Sigmoid colon (tissue), 7 donors: ENCODE data around the gene FBXW11. TPM values are rescaled to one million over a fixed set of nuclear protein-coding genes. Genes with fewer than 3 reads are reported as not detected.

ENCODE experiments used
- DNase-seq: peaks from one replicate; pipeline ENCODE4 v3.0.0-alpha.2; 2019
- H3K27ac ChIP-seq, 4 donors: fragments of 200-600 bp; sonication (generic); one replicate each; pipeline ENCODE4 v1.5.1; 2016 to 2019; ENCODE audit warnings: mild to moderate bottlenecking in 1 of 4
- H3K27me3 ChIP-seq, 3 donors: fragments of 200-600 bp; sonication (generic); one replicate each; pipeline ENCODE4 v1.5.1; 2019; ENCODE audit warnings: mild to moderate bottlenecking in 1 of 3
- H3K36me3 ChIP-seq, 4 donors: fragments of 200-600 bp; sonication (generic); one replicate each; pipeline ENCODE4 v1.5.1; 2016 to 2019
- H3K4me1 ChIP-seq, 4 donors: fragments of 200-600 bp; sonication (generic); one replicate each; pipeline ENCODE4 v1.5.1; 2017 to 2019
- H3K4me3 ChIP-seq, 4 donors: fragments of 200-600 bp; sonication (generic); one replicate each; pipeline ENCODE4 v1.5.1; 2017 to 2019; ENCODE audit warnings: mild to moderate bottlenecking in 2 of 4, moderate library complexity in 1 of 4
- H3K9me3 ChIP-seq, 4 donors: fragments of 200-600 bp in 3 of 4; sonication (generic) in 3 of 4; one replicate each; pipeline versions ENCODE4 v1.5.1 to v1.6.1; 2013 to 2019
- EP300 ChIP-seq, 4 donors: sonication (generic); formaldehyde crosslinking; IDR thresholded peaks; one replicate each; pipeline ENCODE4 v1.6.1; 2017; ENCODE audit warnings: antibody characterized with exemption in 4 of 4
- POLR2A ChIP-seq, 2 donors: fragments of 450-650 bp; IDR thresholded peaks; one replicate each; pipeline ENCODE4 v1.6.1; 2016; ENCODE audit warnings: antibody characterized with exemption in 2 of 2, mild to moderate bottlenecking in 2 of 2, moderate library complexity in 2 of 2
- POLR2AphosphoS5 ChIP-seq, 4 donors: sonication (generic); formaldehyde crosslinking; IDR thresholded peaks; one replicate each; pipeline ENCODE4 v1.6.1; 2017; ENCODE audit warnings: antibody characterized with exemption in 4 of 4
- WGBS, 2 donors: extraction: QIAGEN DNeasy Blood & Tissue Kit; methylation state at CpG; one replicate each; pipeline ENCODE4 v1.1.7; 2013; 5-methylcytosine and 5-hydroxymethylcytosine counted together
- intact Hi-C: fragments of 100-400 bp; cut with DNase I; formaldehyde crosslinking; loops from one replicate; pipeline ENCODE4 v1.15.1; 2023
- polyA plus RNA-seq, 3 donors: library from polyadenylated mRNA; stranded (reverse); fragments of 200-250 nt; gene quantifications; one replicate each; pipeline ENCODE4 v1.2.3, GENCODE V29; 2013
- total RNA-seq, 4 donors: library from RNA; depleted of rRNA; stranded (reverse); fragments of >200 nt; gene quantifications; one replicate each; pipeline ENCODE4 v1.1.0, GENCODE V29; 2016
- TF ChIP-seq, protein P1 (sequence below), 4 experiments: fragments of 450-650 bp in 3 of 4; fragments of 200-600 bp in 1 of 4; IDR thresholded peaks; one replicate each; pipeline ENCODE4 v1.5.1; 2016 to 2019; ENCODE audit warnings: antibody characterized with exemption in 4 of 4, mild to moderate bottlenecking in 3 of 4, moderate library complexity in 2 of 4
- donor health status: healthy with polysubstance abuse.
- donor health status: Bipolar disorder and iron deficiency.
- donor health status: healthy.

FBXW11 gene
- total and polyA plus RNA-seq, 7 donors = 14.4 to 67.1 (median 42.9) TPM

DNA sequence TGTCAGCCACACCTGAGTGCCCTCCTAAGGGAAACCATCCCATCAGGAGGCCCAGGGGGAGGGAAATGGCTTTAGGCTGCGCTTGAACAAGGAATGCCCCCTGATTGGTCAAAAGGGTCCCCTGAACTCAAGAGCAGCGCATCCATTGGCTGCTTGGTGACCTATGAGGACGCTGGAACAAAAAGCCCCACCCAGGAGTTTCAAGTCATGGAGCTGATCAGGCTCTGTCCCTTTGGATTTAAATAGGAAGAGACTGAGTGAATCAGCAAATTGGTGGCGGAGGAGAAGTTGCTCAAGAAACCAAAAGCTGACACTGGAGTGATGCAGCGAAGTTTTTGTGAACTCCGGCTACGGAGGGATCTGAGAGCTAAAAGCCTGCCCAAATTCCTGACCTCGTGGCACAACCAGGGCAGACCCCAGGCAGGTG is 154.2 kb downstream of the FBXW11 start:
- H3K4me1 ChIP-seq = no peaks in the 10 kb centered on the region
- no peak overlapping the region for H3K4me3 ChIP-seq
- H3K27me3 ChIP-seq = no peaks in the 10 kb centered on the region
- H3K27ac ChIP-seq = no peak overlapping the region
- no peaks in the 10 kb centered on the region for H3K9me3 ChIP-seq
- no peak for DNase-seq
- TF ChIP-seq EP300 (IDR thresholded peaks at IDR 0.05) (no peak), POLR2A (IDR thresholded peaks at IDR 0.05) (no peak)
- intact Hi-C loops = no loop called here
- no peaks in the 10 kb centered on the region for H3K36me3 ChIP-seq
- WGBS, 2 donors = 87 to 92% methylated on average over 8 of the region's 8 CpGs

DNA sequence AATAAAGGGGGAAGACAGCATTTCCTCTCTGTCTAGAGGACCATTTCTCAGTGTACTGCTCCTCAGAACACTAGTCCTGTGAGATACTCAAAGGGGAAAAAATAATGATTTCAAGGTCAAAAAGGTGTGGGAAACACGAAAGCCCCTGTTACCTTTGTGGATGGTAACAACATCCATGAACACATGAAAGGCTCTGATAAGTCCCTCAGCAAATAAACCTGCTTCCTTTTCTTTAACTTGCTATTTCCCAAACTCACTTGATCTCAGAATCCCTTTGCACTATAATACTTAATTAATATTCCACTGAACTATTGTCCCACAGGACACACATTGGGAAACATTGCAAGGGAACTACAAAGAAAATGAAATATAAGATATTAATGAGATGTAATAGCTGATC is 155.2 kb downstream of the FBXW11 start:
- TF ChIP-seq, protein P1, sequence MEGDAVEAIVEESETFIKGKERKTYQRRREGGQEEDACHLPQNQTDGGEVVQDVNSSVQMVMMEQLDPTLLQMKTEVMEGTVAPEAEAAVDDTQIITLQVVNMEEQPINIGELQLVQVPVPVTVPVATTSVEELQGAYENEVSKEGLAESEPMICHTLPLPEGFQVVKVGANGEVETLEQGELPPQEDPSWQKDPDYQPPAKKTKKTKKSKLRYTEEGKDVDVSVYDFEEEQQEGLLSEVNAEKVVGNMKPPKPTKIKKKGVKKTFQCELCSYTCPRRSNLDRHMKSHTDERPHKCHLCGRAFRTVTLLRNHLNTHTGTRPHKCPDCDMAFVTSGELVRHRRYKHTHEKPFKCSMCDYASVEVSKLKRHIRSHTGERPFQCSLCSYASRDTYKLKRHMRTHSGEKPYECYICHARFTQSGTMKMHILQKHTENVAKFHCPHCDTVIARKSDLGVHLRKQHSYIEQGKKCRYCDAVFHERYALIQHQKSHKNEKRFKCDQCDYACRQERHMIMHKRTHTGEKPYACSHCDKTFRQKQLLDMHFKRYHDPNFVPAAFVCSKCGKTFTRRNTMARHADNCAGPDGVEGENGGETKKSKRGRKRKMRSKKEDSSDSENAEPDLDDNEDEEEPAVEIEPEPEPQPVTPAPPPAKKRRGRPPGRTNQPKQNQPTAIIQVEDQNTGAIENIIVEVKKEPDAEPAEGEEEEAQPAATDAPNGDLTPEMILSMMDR (IDR thresholded peaks at IDR 0.05) = no peak
- TF ChIP-seq EP300 (IDR thresholded peaks at IDR 0.05) = no peak
- no peak for TF ChIP-seq POLR2A (IDR thresholded peaks at IDR 0.05)
- no peak for TF ChIP-seq POLR2AphosphoS5 (IDR thresholded peaks at IDR 0.05)
- H3K9me3 ChIP-seq = no peaks in the 10 kb centered on the region
- H3K4me1 ChIP-seq = no peaks in the 10 kb centered on the region
- H3K4me3 ChIP-seq = no peak overlapping the region
- H3K27me3 ChIP-seq = no peaks in the 10 kb centered on the region
- WGBS, 2 donors = 61 to 69% methylated on average over 1 of the region's 1 CpG
- no peaks in the 10 kb centered on the region for H3K36me3 ChIP-seq
- DNase-seq = no peak
- H3K27ac ChIP-seq = no peak overlapping the region
- intact Hi-C loops = no loop called here

DNA sequence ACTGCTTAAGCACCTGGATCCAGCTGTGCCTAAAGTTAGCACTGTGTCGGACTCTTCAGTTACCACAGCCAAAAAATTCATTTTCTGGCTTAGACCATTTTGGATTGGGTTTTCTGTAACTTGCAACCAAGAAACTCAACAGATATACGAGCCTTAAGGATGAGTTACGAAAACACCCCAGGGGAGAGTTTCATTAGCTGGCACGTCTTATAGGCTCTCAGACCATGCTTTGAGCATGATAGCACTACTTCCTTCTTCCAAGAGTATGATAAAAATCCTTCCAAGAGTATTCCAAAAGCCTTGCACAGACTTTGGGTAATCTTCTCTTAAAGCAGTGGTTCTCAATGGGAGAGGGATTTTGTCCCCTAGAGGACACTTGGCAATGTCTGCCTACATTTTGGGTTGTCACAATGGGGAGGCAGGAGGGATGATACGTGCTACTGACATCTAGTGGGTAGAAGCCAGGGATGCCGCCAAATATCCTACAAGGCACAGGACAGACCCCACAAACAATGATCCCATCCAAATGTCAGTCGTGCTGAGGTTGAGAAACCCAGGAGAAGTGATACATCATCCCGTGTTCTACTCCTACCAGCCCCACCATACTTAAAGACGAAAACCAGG is 156.0 kb downstream of the FBXW11 start:
- Histone ChIP-seq H3K4me1 (no peaks in the 10 kb centered on the region), H3K9me3 (no peaks in the 10 kb centered on the region), H3K36me3 (no peaks in the 10 kb centered on the region), H3K27me3 (no peaks in the 10 kb centered on the region), H3K27ac (no peak overlapping the region), H3K4me3 (no peak overlapping the region)
- intact Hi-C loops = no loop called here
- TF ChIP-seq POLR2A (IDR thresholded peaks at IDR 0.05) (no peak), EP300 (IDR thresholded peaks at IDR 0.05) (no peak)
- 79 to 87% methylated on average over 9 of the region's 9 CpGs for WGBS, 2 donors
- DNase-seq = no peak

DNA sequence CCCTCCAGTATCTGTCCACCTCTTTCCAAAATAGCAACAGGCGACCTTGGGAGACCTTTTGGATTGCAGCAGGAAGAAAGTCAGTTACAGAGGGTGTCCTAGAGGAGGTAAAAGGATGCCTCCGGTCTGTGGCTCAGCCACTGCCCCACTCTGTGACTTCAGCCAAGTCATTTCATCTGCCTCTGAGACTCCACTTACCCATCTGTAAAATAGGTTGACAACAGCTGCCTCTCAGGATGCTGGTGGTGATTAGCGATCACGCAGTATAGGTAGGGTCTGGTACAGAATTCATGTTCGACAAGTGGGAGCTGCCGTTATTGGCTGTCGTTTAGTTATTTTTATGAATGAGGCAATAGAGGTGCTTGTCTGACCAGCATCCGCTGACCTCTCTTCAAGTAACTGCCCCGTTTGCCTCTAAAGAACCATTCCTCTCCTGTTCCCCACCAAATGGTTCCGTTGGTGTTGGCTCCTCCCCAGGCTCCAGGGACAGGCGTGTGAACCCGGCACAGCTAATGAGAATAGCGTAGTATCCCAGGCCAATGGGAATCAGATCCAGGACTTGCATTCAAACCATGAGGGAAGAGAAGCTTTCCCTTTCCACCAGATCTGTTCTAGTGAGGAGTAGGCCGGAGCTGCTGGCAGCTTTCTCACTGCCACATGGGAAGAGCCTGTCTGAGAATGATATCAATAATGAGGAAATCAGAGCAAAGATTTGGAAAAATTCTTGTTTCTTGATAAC is 156.7 kb downstream of the FBXW11 start:
- intact Hi-C loops = no loop called here
- Histone ChIP-seq H3K27me3 (no peaks in the 10 kb centered on the region), H3K36me3 (no peaks in the 10 kb centered on the region), H3K9me3 (no peaks in the 10 kb centered on the region), H3K27ac (no peak overlapping the region), H3K4me1 (no peaks in the 10 kb centered on the region), H3K4me3 (no peak overlapping the region)
- DNase-seq = no peak
- WGBS, 2 donors = 94 to 96% methylated on average over 14 of the region's 14 CpGs
- TF ChIP-seq, protein P1 (IDR thresholded peaks at IDR 0.05) = no peak
- no peak for TF ChIP-seq POLR2AphosphoS5 (IDR thresholded peaks at IDR 0.05)
- TF ChIP-seq POLR2A (IDR thresholded peaks at IDR 0.05) = no peak
- TF ChIP-seq EP300 (IDR thresholded peaks at IDR 0.05) = no peak

DNA sequence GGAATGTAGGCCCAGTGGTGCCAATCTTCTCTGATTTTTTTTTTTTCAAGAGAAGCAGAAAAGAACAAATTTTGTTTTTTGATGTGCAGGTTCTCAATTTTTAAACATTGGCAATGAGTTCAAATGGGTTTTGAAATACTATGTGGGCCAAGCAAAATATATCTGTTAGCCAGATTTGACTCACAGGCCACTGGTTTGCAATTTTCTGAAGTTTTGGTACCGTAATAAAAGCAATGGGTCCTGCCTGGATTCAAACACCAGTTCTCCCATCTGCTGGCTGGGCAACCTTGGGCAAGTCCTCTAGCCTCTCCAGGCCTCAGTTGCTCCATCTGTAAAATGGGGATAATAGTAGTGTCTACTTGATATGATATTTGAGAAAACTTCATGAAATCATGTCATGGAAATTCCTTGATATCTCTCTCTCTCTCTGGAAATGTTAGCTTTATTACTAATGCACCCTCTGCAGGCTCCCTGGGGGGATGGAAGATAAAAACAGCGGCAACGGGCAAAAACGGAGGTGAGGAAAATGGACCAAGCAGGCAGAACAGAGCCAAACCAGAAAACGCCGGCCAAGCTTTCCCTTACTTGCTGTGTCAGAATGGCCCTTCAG is 157.4 kb downstream of the FBXW11 start:
- Histone ChIP-seq H3K27ac (no peak overlapping the region), H3K4me3 (no peak overlapping the region), H3K27me3 (no peaks in the 10 kb centered on the region), H3K4me1 (no peaks in the 10 kb centered on the region), H3K36me3 (no peaks in the 10 kb centered on the region), H3K9me3 (no peaks in the 10 kb centered on the region)
- no peak for DNase-seq
- WGBS, 2 donors = 95 to 96% methylated on average over 6 of the region's 6 CpGs
- TF ChIP-seq EP300 (IDR thresholded peaks at IDR 0.05) = no peak
- TF ChIP-seq POLR2AphosphoS5 (IDR thresholded peaks at IDR 0.05) = no peak
- TF ChIP-seq, protein P1 (IDR thresholded peaks at IDR 0.05) = no peak
- no peak for TF ChIP-seq POLR2A (IDR thresholded peaks at IDR 0.05)
- intact Hi-C loops = no loop called here
